ENCODE data around the gene BCL11B.

Gene BCL11B

GRCh38 chr14:99252940-99253868 is 18.8 kb downstream of the BCL11B start:
- no peak for DNase-seq

- no peak for DNase-seq
These were observed 19.5 kb downstream of the BCL11B start for GRCh38 chr14:99252443-99252939.

- DNase-seq: no peak
These were observed 20.3 kb downstream of the BCL11B start for GRCh38 chr14:99251721-99252120.

- no peak for DNase-seq
These were observed 21.3 kb downstream of the BCL11B start for GRCh38 chr14:99250636-99251208.

- DNase-seq: no peak
These were observed 22.6 kb downstream of the BCL11B start for GRCh38 chr14:99249389-99249788.

GRCh38 chr14:99248761-99249171 is 23.2 kb downstream of the BCL11B start:
- no peak for DNase-seq

- DNase-seq: no peak
These were observed 24.2 kb downstream of the BCL11B start for GRCh38 chr14:99247772-99248171.

GRCh38 chr14:99247101-99247729 is 24.8 kb downstream of the BCL11B start:
- no peak for DNase-seq

GRCh38 chr14:99246536-99247097 is 25.4 kb downstream of the BCL11B start:
- no peak for DNase-seq

- DNase-seq: no peak
These were observed 26.2 kb downstream of the BCL11B start for GRCh38 chr14:99245564-99246511.

- no peak for DNase-seq
These were observed 26.9 kb downstream of the BCL11B start for GRCh38 chr14:99244941-99245563.

GRCh38 chr14:99244367-99244901 is 27.6 kb downstream of the BCL11B start:
- DNase-seq: no peak

GRCh38 chr14:99242816-99243721 is 28.9 kb downstream of the BCL11B start:
- DNase-seq: no peak

GRCh38 chr14:99242238-99242637 is 29.8 kb downstream of the BCL11B start:
- no peak for DNase-seq

GRCh38 chr14:99241325-99242010 is 30.5 kb downstream of the BCL11B start:
- no peak for DNase-seq

- DNase-seq: no peak
These were observed 31.2 kb downstream of the BCL11B start for GRCh38 chr14:99240627-99241324.

GRCh38 chr14:99239661-99240092 is 32.3 kb downstream of the BCL11B start:
- DNase-seq: no peak

GRCh38 chr14:99238216-99238615 is 33.8 kb downstream of the BCL11B start:
- no peak for DNase-seq

- DNase-seq: no peak
These were observed 34.7 kb downstream of the BCL11B start for GRCh38 chr14:99237288-99237687.
